Measurements from ENCODE around the gene TTC5. TPM values are rescaled to one million over a fixed set of nuclear protein-coding genes. Genes with fewer than 3 reads are reported as not detected.

TTC5 gene
- total RNA-seq, 4 donors from 2014 or later, result 9.2 to 11.7 (median 10.8) TPM

GRCh38 chr14:20343092-20343861 is 37.5 kb upstream of the TTC5 start, which contains the start of gene PARP2:
Gene PARP2 (plus strand): TSS chr14:20343635. CDS start chr14:20343642, 7 bp downstream.
- no peak for TF ChIP-seq CTCF (IDR thresholded peaks at IDR 0.05; ENCODE audit: low read depth)

- no peak for TF ChIP-seq CTCF (IDR thresholded peaks at IDR 0.05; ENCODE audit: low read depth)
Observed at GRCh38 chr14:20341646-20342045, 35.9 kb upstream of the TTC5 start.

- no peak for TF ChIP-seq CTCF (IDR thresholded peaks at IDR 0.05; ENCODE audit: low read depth)
Observed at GRCh38 chr14:20334017-20334416, 28.3 kb upstream of the TTC5 start.

GRCh38 chr14:20333494-20333841 is 27.7 kb upstream of the TTC5 start:
- TF ChIP-seq CTCF (IDR thresholded peaks at IDR 0.05; ENCODE audit: low read depth), result no peak

- no peak for TF ChIP-seq CTCF (IDR thresholded peaks at IDR 0.05; ENCODE audit: low read depth)
Observed at GRCh38 chr14:20332788-20333493, 27.2 kb upstream of the TTC5 start, which contains the start of gene CCNB1IP1. Gene CCNB1IP1 (minus strand): TSS chr14:20333279. CDS start chr14:20316523, 16,756 bp downstream.

- no peak for TF ChIP-seq CTCF (IDR thresholded peaks at IDR 0.05; ENCODE audit: low read depth)
Observed at GRCh38 chr14:20332431-20332787, 26.7 kb upstream of the TTC5 start.

- TF ChIP-seq CTCF (IDR thresholded peaks at IDR 0.05; ENCODE audit: low read depth), result no peak
Observed at GRCh38 chr14:20331053-20331613, 25.4 kb upstream of the TTC5 start.

Data from subcutaneous adipose tissue (tissue), 4 donors.